Stimulated activated CD8-positive, alpha-beta memory T cell treated with anti-CD3 and anti-CD28 coated beads, Interleukin-4, amount 100 ng/mL, for 48 hours (primary cell): ENCODE results near the gene FBXO24.
A peak's percentile ranks its signal among the peaks of the same experiment; 100 is the strongest.

Experiments used
- DNase-seq: peaks from one replicate; pipeline ENCODE4 v3.0.0-alpha.2; 2020

The FBXO24 gene

GRCh38 chr7:100626530-100627237, 40.6 kb downstream of the FBXO24 start:
- DNase-seq, result peak; percentile 93

GRCh38 chr7:100627238-100627549, 41.1 kb downstream of the FBXO24 start:
- no peak for DNase-seq

- DNase-seq, result peak; percentile 66
These were observed 43.1 kb downstream of the FBXO24 start for GRCh38 chr7:100629117-100629716.

- DNase-seq, result no peak
These were observed 43.9 kb downstream of the FBXO24 start for GRCh38 chr7:100630066-100630465.

- DNase-seq, result peak; percentile 74
These were observed 47.0 kb downstream of the FBXO24 start for GRCh38 chr7:100632951-100633717.

- DNase-seq, result no peak
These were observed 53.9 kb downstream of the FBXO24 start for GRCh38 chr7:100639995-100640516.

- no peak for DNase-seq
These were observed 54.7 kb downstream of the FBXO24 start for GRCh38 chr7:100640517-100641440.

GRCh38 chr7:100641463-100641859, 55.3 kb downstream of the FBXO24 start, which contains the start of gene TFR2:
TSS of gene TFR2 (minus strand) at chr7:100641552. CDS start at chr7:100641509, 43 bp downstream.
- no peak for DNase-seq

- no peak for DNase-seq
These were observed 55.9 kb downstream of the FBXO24 start for GRCh38 chr7:100641860-100642533.

- peak; percentile 66 for DNase-seq
These were observed 56.4 kb downstream of the FBXO24 start for GRCh38 chr7:100642534-100642907.

GRCh38 chr7:100649826-100650565, 63.9 kb downstream of the FBXO24 start:
- DNase-seq, result no peak
